Lung (tissue), 12 donors: ENCODE results near the gene AKR1A1. TPM values are rescaled to one million over a fixed set of nuclear protein-coding genes. Genes with fewer than 3 reads are reported as not detected.
"Not testable (repeated sequence)": the region's sequence is repeated elsewhere in the genome, so short reads cannot be mapped to it uniquely, and the experiment has no call there.

Experiments
- ATAC-seq: fragments of 200-7000 bp; cut with Tn5 transposase; one replicate; pipeline ENCODE4 v1.9.1; 2020; ENCODE audit warnings: moderate number of reproducible peaks; ENCODE audit not compliant: insufficient read depth, low FRiP score
- DNase-seq, 3 donors: peaks; one replicate each; pipeline ENCODE4 v3.0.0-alpha.2; 2013 to 2017
- H3K27ac ChIP-seq, 2 donors: one replicate each; pipeline ENCODE4 v1.5.1; 2013; ENCODE audit warnings: mild to moderate bottlenecking in 2 of 2, moderate library complexity in 2 of 2, control low read depth in 1 of 2, inconsistent platforms in 1 of 2, low read depth in 1 of 2, low read length in 1 of 2
- H3K27me3 ChIP-seq, 3 donors: one replicate each; pipeline ENCODE4 v1.5.1; 2013; ENCODE audit warnings: low read length in 2 of 3; ENCODE audit not compliant: control insufficient read depth in 3 of 3, insufficient read depth in 3 of 3
- H3K36me3 ChIP-seq, 4 donors: one replicate each; pipeline ENCODE4 v1.5.1; 2013; ENCODE audit warnings: low read length in 4 of 4, mild to moderate bottlenecking in 1 of 4, moderate library complexity in 1 of 4; ENCODE audit not compliant: control insufficient read depth in 4 of 4, insufficient read depth in 4 of 4
- H3K4me1 ChIP-seq, 5 donors: one replicate each; pipeline ENCODE4 v1.5.1; 2013; ENCODE audit warnings: low read length in 5 of 5, mild to moderate bottlenecking in 2 of 5, moderate library complexity in 1 of 5; ENCODE audit not compliant: control insufficient read depth in 5 of 5, insufficient read depth in 5 of 5
- H3K4me3 ChIP-seq: one replicate; pipeline ENCODE4 v1.5.1; 2013; ENCODE audit warnings: mild to moderate bottlenecking, control low read depth, moderate library complexity
- H3K9ac ChIP-seq, 2 donors: one replicate each; pipeline ENCODE4 v1.5.1; 2013; ENCODE audit warnings: low read length in 2 of 2, control low read depth in 1 of 2; ENCODE audit not compliant: insufficient read depth in 1 of 2
- H3K9me3 ChIP-seq, 4 donors: one replicate each; pipeline ENCODE4 v1.5.1; 2013; ENCODE audit warnings: low read length in 3 of 4, mild to moderate bottlenecking in 1 of 4, moderate library complexity in 1 of 4; ENCODE audit not compliant: control insufficient read depth in 4 of 4, insufficient read depth in 3 of 4
- CTCF ChIP-seq: IDR thresholded peaks from 2 replicates; pipeline ENCODE4 v1.5.1; 2012; ENCODE audit warnings: mild to moderate bottlenecking; ENCODE audit errors: control extremely low read depth, extremely low read depth
- WGBS, 2 donors: extraction: QIAGEN DNeasy Blood & Tissue Kit; methylation state at CpG; one replicate each; pipeline ENCODE4 v1.1.7; 2013; 5-methylcytosine and 5-hydroxymethylcytosine counted together
- polyA plus RNA-seq, 2 donors: library from polyadenylated mRNA; stranded (reverse); fragments of 200-250 nt; gene quantifications; one replicate each; pipeline ENCODE4 v1.2.1, GENCODE V29; 2013
- total RNA-seq, 2 donors: library from RNA; depleted of rRNA in 1 of 2; stranded (reverse); fragments of >200 nt in 1 of 2; gene quantifications; one replicate each; pipeline ENCODE4 v1.2.1, GENCODE V29; 2014 to 2021
- donor health status: control.
- donor health status: control.
- donor health status: Bipolar disorder and iron deficiency.
- donor health status: healthy.
- donor health status: DM: yes; HTN: yes; CAD: no.

The AKR1A1 gene
- total and polyA plus RNA-seq, 4 donors, result 92.6 to 214 (median 210) TPM

DNA sequence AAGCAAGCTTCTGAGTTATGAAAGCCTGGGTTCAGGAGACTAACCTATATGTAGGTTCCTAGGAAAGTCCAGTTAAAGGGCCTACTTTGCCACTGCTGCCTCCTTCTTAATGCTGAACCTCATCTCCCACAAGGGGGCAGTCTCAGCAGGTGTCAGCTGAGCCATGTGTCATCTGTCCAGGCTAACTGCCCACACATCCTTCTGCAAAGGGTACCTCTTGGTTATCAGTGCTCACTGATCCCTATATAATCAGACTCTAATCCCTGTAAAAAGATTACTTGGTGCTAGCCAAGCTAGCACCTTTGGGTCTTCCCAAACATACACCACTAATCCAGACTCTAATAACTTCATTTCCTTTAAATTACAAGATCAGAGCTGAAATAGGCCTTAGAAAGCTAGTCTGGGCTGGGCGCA is 38.0 kb upstream of the AKR1A1 start:
- no peak overlapping the region for H3K4me3 ChIP-seq
- ATAC-seq (peak; percentile 57), DNase-seq (peak; percentile 36 to 56 (median 51))
- peaks cover 0 to 8% (median 2%) of the 10 kb centered on the region in 5 donors for H3K4me1 ChIP-seq
- 88 to 97% methylated on average over 1 of the region's 1 CpG for WGBS, 2 donors
- peaks cover 38 to 61% (median 53%) of the 10 kb centered on the region in 4 donors for H3K36me3 ChIP-seq
- H3K9ac ChIP-seq, result no peak overlapping the region
- H3K27ac ChIP-seq, result no peak overlapping the region
- H3K9me3 ChIP-seq, result no peaks in the 10 kb centered on the region
- TF ChIP-seq CTCF, result peak; percentile 57
- no peaks in the 10 kb centered on the region for H3K27me3 ChIP-seq

DNA sequence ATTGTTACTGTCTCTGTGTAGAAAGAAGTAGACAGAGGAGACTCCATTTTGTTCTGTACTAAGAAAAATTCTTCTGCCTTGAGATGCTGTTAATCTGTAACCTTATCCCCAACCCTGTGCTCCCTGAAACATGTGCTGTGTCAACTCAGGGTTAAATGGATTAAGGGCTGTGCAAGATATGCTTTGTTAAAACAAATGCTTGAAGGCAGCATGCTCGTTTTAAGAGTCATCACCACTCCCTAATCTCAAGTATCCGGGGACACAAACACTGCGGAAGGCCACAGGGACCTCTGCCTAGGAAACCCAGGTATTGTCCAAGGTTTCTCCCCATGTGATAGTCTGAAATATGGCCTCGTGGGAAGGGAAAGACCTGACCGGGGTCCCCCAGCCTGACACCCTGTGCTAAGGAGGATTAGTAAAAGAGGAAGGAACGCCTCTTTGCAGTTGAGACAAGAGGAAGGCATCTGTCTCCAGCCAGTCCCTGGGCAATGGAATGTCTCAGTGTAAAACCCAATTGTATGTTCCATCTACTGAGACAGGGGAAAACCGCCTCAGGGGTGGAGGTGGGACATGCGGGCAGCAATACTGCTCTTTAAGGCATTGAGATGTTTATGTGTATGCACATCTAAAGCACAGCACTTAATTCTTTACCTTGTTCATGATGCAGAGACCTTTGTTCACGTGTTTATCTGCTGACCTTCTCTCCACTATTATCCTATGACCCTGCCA is 36.9 kb upstream of the AKR1A1 start:
- Histone ChIP-seq H3K27ac (peak overlapping the region in 1 of 2 donors; percentile 23), H3K36me3 (peaks cover 38 to 56% (median 52%) of the 10 kb centered on the region in 4 donors)
- WGBS, 2 donors, result 60 to 64% methylated on average over 9 of the region's 9 CpGs
- H3K9me3 ChIP-seq, ATAC-seq, H3K4me1 ChIP-seq, H3K27me3 ChIP-seq, DNase-seq, H3K9ac ChIP-seq, H3K4me3 ChIP-seq: not testable (repeated sequence)

GRCh38 chr1:45516036-45516435 is 34.6 kb upstream of the AKR1A1 start:
- H3K4me1 ChIP-seq, result peaks cover 1 to 14% (median 10%) of the 10 kb centered on the region in 5 donors
- H3K27me3 ChIP-seq, result no peaks in the 10 kb centered on the region
- 55 to 69% methylated on average over 3 of the region's 3 CpGs for WGBS, 2 donors
- DNase-seq (no peak), ATAC-seq (no peak)
- peak overlapping the region in 1 of 2 donors; percentile 51 for H3K27ac ChIP-seq
- TF ChIP-seq CTCF, result no peak
- no peak overlapping the region for H3K4me3 ChIP-seq
- peaks cover 31 to 44% (median 35%) of the 10 kb centered on the region in 4 donors for H3K36me3 ChIP-seq
- no peaks in the 10 kb centered on the region for H3K9me3 ChIP-seq
- H3K9ac ChIP-seq, result no peak overlapping the region

GRCh38 chr1:45516465-45516864 is 34.2 kb upstream of the AKR1A1 start:
- H3K27me3 ChIP-seq, result no peaks in the 10 kb centered on the region
- H3K27ac ChIP-seq, result peak overlapping the region in 1 of 2 donors; percentile 51
- TF ChIP-seq CTCF, result no peak
- no peak for DNase-seq
- peaks cover 1 to 14% (median 10%) of the 10 kb centered on the region in 5 donors for H3K4me1 ChIP-seq
- H3K36me3 ChIP-seq, result peaks cover 29 to 40% (median 33%) of the 10 kb centered on the region in 4 donors
- no peaks in the 10 kb centered on the region for H3K9me3 ChIP-seq
- H3K9ac ChIP-seq, result no peak overlapping the region
- WGBS, 2 donors, result 72 to 88% methylated on average over 4 of the region's 4 CpGs
- no peak for ATAC-seq
- H3K4me3 ChIP-seq, result no peak overlapping the region

DNA sequence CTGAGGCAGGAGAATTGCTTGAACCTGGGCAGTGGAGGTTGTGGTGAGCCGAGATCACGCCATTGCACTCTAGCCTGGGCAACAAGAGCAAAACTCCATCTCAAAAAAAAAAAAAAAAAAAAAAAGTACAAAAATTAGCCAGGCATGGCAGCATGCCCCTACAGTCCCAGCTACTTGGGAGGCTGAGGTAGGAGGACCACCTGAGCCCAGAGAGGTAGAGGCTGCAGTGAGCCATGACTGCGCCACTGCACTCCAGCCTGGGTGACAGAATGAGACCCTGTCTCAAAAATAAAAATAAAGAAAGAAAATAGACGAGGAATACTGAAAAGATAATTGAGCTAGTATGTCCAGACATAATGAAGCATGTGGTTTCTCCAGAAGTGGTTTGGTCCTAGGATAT is 32.3 kb upstream of the AKR1A1 start:
- H3K36me3 ChIP-seq, result peaks cover 26 to 34% (median 32%) of the 10 kb centered on the region in 4 donors
- H3K27ac ChIP-seq, H3K9me3 ChIP-seq, DNase-seq, H3K27me3 ChIP-seq, ATAC-seq, H3K9ac ChIP-seq, H3K4me3 ChIP-seq: not testable (repeated sequence)
- 80 to 85% methylated on average over 4 of the region's 4 CpGs for WGBS, 2 donors
- H3K4me1 ChIP-seq, result peaks cover 1 to 14% (median 10%) of the 10 kb centered on the region in 5 donors
